Upper lobe of left lung (tissue), 4 donors: Measurements from ENCODE around the gene PCSK5.

Experiments
- CTCF ChIP-seq, 6 experiments: fragments of 450-650 bp in 4 of 6; fragments of 200-600 bp in 2 of 6; sonication (generic) in 2 of 6; IDR thresholded peaks; one replicate each; pipeline ENCODE4 v1.5.1; 2016 to 2019; ENCODE audit warnings: antibody characterized with exemption in 6 of 6
- EP300 ChIP-seq, 4 donors: sonication (generic); formaldehyde crosslinking; IDR thresholded peaks; one replicate each; pipeline ENCODE4 v1.5.1; 2017; ENCODE audit warnings: antibody characterized with exemption in 4 of 4, control low read depth in 2 of 4
- POLR2A ChIP-seq, 4 donors: fragments of 450-650 bp; IDR thresholded peaks; one replicate each; pipeline ENCODE4 v1.5.1; 2016 to 2017; ENCODE audit warnings: antibody characterized with exemption in 4 of 4, mild to moderate bottlenecking in 2 of 4
- POLR2AphosphoS5 ChIP-seq, 2 donors: sonication (generic); formaldehyde crosslinking; IDR thresholded peaks; one replicate each; pipeline ENCODE4 v1.5.1; 2017; ENCODE audit warnings: antibody characterized with exemption in 2 of 2

- TF ChIP-seq CTCF (IDR thresholded peaks at IDR 0.05) (no peak), POLR2AphosphoS5 (IDR thresholded peaks at IDR 0.05) (no peak), POLR2A (IDR thresholded peaks at IDR 0.05) (no peak), EP300 (IDR thresholded peaks at IDR 0.05) (no peak)
These were observed 463.7 kb downstream of the PCSK5 start for GRCh38 chr9:76354221-76354620.
